GM13976 (cell line): ENCODE measurements around the gene ATP10A.

Source experiments
- DNase-seq: peaks from one replicate; pipeline ENCODE4 v3.0.0; 2012; ENCODE audit warnings: low spot score
- CTCF ChIP-seq: IDR thresholded peaks from 2 replicates; pipeline ENCODE4 v1.5.1; 2012; ENCODE audit warnings: borderline replicate concordance, mild to moderate bottlenecking; ENCODE audit not compliant: insufficient read depth; ENCODE audit errors: extremely low read depth, missing control alignments, control extremely low read depth
- in situ Hi-C: fragments of 300-500 bp; cut with MboI; formaldehyde crosslinking; loops from one replicate; pipeline ENCODE4 v1.12.0; 2022; ENCODE audit warnings: low sequenced_read_pairs, mixed read lengths, inconsistent platforms; ENCODE audit not compliant: unreplicated experiment

Gene ATP10A

DNA sequence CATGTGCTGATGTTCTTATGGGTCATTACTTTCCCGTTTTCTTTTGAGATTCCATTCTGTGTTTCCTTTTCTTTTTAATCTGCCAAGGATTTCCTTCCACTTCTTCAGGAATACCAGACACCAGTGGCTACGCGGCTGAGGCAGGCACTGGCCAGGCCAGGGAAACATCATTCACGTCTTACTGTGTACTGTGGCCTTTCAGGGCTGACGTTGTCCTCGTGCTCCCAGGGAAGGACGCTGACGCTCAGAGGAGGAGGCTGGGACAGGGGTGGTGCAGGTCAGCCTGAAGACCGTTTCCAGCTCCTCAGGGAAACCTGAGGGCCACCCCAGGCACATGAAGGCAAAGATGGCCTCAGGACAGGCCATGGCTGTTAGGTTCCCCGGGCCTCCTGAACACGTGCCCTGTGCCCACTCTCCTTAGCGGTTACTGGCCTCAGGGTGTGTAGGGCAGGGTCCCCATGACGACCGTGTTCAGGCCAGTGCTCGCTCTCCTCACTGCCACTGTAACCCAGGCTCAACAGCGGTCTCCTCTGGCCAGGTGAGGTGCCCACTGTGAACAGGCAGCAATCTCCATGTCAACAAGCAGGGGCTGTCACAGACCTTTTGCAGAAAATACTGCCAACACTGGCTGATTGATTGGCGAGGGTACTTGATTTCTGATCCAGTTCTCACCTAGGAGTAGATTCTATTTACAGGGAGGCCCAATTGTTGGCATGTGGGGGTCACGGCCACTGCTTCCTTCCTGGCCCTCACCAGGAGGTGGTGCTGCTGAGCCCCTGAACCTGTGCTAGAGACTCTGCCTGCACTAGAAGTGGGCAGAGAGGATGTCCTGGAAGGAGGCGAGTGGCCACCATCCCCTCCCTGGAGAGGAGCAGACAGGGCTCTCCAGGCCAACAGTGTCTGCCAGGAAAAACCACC, 169.5 kb downstream of the ATP10A start:
- DNase-seq, result no peak
- peak; percentile 31 for TF ChIP-seq CTCF
- in situ Hi-C loops, result no loop called here

DNA sequence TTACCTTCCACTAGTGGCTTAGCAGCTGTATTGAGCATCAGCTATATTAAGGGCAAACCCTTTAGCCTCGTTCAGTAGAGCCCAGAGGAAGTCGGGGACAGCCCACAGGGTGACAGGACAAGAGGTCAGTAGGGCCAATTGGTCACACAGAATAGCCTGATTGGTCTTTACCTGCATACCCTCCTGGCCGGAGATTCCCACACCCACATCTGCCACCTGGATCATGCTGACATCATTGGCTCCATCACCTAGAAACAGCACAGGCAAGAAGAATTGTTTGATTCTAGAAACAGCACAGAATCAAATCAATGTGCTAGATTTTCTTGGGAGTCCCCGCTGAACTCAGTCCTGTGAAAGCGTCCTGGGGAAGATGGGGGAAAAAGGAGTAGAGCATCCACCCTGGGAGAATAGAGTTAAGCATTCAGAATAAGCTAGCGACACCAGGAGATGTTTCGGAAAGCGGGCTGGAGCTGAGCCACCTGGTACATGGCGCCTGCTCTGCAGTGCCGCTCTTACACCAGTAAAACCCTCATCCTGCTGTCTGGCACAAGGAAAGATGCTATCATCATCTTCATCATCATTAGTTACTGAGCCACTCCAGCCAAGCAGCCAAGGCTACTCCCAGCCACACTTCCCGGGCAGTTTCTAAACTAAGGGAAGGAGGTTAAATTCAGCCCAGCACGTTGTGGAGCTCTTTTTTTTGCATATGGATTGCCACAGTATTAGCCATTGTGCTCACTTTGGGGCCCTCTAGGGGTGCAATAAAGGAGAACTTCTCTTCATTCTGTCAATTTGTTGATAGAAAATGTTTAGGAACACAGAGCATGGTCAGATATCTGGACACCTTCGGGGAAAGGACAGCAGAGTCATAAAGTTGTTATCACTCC, 171.3 kb downstream of the ATP10A start:
- in situ Hi-C loops, result no loop called here
- no peak for TF ChIP-seq CTCF
- no peak for DNase-seq

GRCh38 chr15:25690673-25691543, 172.2 kb downstream of the ATP10A start:
- DNase-seq, result no peak
- no peak for TF ChIP-seq CTCF
- in situ Hi-C loops, result no loop called here

DNA sequence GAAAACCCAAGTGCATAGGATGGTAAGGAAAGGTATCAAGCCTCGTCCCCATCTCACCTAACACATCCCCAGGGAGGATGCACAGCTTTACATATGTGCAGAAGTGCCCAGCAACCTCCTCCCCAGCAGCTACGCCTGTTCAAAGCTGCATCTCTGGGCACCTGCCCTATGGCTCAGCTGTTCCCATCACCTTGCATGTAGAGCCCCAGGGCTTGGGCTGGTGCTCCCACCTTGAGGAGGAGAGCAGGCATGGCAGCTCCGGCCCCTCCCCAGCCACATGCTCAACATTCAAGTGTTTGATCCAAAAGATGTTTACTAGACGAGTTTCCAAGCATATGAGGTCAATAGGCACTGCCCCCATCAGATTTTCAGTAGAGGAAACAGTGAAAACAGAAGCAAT, 173.5 kb downstream of the ATP10A start:
- no peak for DNase-seq
- no peak for TF ChIP-seq CTCF
- in situ Hi-C loops, result no loop called here

- no peak for TF ChIP-seq CTCF
- no peak for DNase-seq
- in situ Hi-C loops, result no loop called here
These were observed 175.0 kb downstream of the ATP10A start for GRCh38 chr15:25688166-25688565.

- in situ Hi-C loops, result no loop called here
- TF ChIP-seq CTCF, result no peak
- DNase-seq, result no peak
These were observed 175.4 kb downstream of the ATP10A start for GRCh38 chr15:25687689-25688088.
